ENCODE measurements around the gene LYRM9. TPM values are rescaled to one million over a fixed set of nuclear protein-coding genes. Genes with fewer than 3 reads are reported as not detected.
"Not testable (repeated sequence)": the region's sequence is repeated elsewhere in the genome, so short reads cannot be mapped to it uniquely, and the experiment has no call there.

The LYRM9 gene
- total RNA-seq, 1 donor from 2014 or later: 16.0 TPM

DNA sequence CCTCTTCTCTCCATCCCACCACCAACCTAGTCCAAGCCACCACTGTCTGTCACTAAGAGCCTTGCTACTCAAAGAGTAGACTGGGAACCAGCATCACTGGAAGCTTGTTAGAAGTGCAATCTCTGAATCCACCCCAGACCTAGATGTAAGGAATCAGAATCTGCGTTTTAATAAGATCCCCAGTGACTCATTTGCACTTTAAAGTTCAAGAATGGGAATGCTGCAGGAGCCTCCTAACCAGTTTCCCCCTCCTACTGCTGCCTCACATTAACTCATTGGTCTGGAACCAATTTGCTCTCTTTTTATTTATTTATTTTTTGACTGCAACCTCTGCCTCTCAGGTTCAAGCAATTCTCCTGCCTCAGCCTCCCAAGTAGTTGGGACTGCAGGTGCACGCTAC lies 19.8 kb upstream of the LYRM9 start:
- TF ChIP-seq EZH2 (IDR thresholded peaks at IDR 0.05) (no peak), EZH2phosphoT487 (IDR thresholded peaks at IDR 0.05) (no peak)
- TF ChIP-seq, protein P1, sequence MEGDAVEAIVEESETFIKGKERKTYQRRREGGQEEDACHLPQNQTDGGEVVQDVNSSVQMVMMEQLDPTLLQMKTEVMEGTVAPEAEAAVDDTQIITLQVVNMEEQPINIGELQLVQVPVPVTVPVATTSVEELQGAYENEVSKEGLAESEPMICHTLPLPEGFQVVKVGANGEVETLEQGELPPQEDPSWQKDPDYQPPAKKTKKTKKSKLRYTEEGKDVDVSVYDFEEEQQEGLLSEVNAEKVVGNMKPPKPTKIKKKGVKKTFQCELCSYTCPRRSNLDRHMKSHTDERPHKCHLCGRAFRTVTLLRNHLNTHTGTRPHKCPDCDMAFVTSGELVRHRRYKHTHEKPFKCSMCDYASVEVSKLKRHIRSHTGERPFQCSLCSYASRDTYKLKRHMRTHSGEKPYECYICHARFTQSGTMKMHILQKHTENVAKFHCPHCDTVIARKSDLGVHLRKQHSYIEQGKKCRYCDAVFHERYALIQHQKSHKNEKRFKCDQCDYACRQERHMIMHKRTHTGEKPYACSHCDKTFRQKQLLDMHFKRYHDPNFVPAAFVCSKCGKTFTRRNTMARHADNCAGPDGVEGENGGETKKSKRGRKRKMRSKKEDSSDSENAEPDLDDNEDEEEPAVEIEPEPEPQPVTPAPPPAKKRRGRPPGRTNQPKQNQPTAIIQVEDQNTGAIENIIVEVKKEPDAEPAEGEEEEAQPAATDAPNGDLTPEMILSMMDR (IDR thresholded peaks at IDR 0.05): no peak
- H3K27me3 ChIP-seq: peaks cover 63% of the 10 kb centered on the region

DNA sequence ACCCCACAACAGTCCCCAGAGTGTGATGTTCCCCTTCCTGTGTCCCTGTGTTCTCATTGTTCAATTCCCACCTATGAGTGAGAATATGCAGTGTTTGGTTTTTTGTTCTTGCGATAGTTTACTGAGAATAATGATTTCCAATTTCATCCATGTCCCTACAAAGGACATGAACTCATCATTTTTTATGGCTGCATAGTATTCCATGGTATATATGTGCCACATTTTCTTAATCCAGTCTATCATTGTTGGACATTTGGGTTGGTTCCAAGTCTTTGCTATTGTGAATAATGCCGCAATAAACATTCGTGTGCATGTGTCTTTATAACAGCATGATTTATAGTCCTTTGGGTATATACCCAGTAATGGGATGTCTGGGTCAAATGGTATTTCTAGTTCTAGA lies 19.1 kb upstream of the LYRM9 start:
- Mint-ChIP-seq H3K4me1 (peaks cover 19% of the 10 kb centered on the region), H3K27me3 (ENCODE audit: insufficient read depth, low read depth) (peaks cover 32% of the 10 kb centered on the region)
- not testable (repeated sequence) for H3K4me3 ChIP-seq; H3K4me2 ChIP-seq; H3K4me3 Mint-ChIP-seq; H2AFZ ChIP-seq (replicated peaks); H4K20me1 ChIP-seq (ENCODE audit: low read depth); H3K9me3 ChIP-seq (ENCODE audit: low read depth); DNase-seq (ENCODE audit: low spot score); H3K36me3 Mint-ChIP-seq; H3K27ac Mint-ChIP-seq; H3K79me2 ChIP-seq (ENCODE audit: low read depth); H3K9me3 Mint-ChIP-seq; H3K36me3 ChIP-seq; H3K27ac ChIP-seq; H3K9ac ChIP-seq
- Histone ChIP-seq H3F3A (ENCODE audit: low read depth) (peaks cover 11% of the 10 kb centered on the region), H3K27me3 (peaks cover 56% of the 10 kb centered on the region), H3K4me1 (peaks cover 11% of the 10 kb centered on the region)

More for the DNA sequence above, 19.8 kb upstream of the LYRM9 start:
- no peak overlapping the region for H3K4me3 ChIP-seq
- peaks cover 11% of the 10 kb centered on the region for H3F3A ChIP-seq (ENCODE audit: low read depth)
- H3K9ac ChIP-seq: no peak overlapping the region
- H3K4me2 ChIP-seq: no peak overlapping the region
- H3K4me1 Mint-ChIP-seq: peaks cover 17% of the 10 kb centered on the region
- no peak overlapping the region for H3K27ac ChIP-seq
- no peak overlapping the region for H2AFZ ChIP-seq (replicated peaks)
- no peak for DNase-seq (ENCODE audit: low spot score)
- no peaks in the 10 kb centered on the region for H3K9me3 Mint-ChIP-seq
- peaks cover 34% of the 10 kb centered on the region for H3K27me3 Mint-ChIP-seq (ENCODE audit: insufficient read depth, low read depth)
- H3K36me3 ChIP-seq: no peaks in the 10 kb centered on the region
- H3K27ac Mint-ChIP-seq: no peak overlapping the region
- no peaks in the 10 kb centered on the region for H3K79me2 ChIP-seq (ENCODE audit: low read depth)
- H3K9me3 ChIP-seq (ENCODE audit: low read depth): no peaks in the 10 kb centered on the region
- H3K4me1 ChIP-seq: peaks cover 11% of the 10 kb centered on the region
- H4K20me1 ChIP-seq (ENCODE audit: low read depth): no peaks in the 10 kb centered on the region
- H3K36me3 Mint-ChIP-seq: no peaks in the 10 kb centered on the region
- peak overlapping the region; percentile 15 for H3K4me3 Mint-ChIP-seq

- Mint-ChIP-seq H3K36me3 (no peaks in the 10 kb centered on the region), H3K4me1 (peaks cover 21% of the 10 kb centered on the region), H3K4me3 (no peak overlapping the region), H3K9me3 (no peaks in the 10 kb centered on the region), H3K27ac (no peak overlapping the region), H3K27me3 (ENCODE audit: insufficient read depth, low read depth) (peaks cover 15% of the 10 kb centered on the region)
- DNase-seq (ENCODE audit: low spot score): no peak
- Histone ChIP-seq H3K9ac (no peak overlapping the region), H3F3A (ENCODE audit: low read depth) (peaks cover 4% of the 10 kb centered on the region), H2AFZ (replicated peaks) (no peak overlapping the region), H3K27me3 (peaks cover 18% of the 10 kb centered on the region), H3K27ac (no peak overlapping the region), H4K20me1 (ENCODE audit: low read depth) (no peaks in the 10 kb centered on the region), H3K4me2 (no peak overlapping the region), H3K4me1 (peaks cover 17% of the 10 kb centered on the region), H3K9me3 (ENCODE audit: low read depth) (no peaks in the 10 kb centered on the region), H3K79me2 (ENCODE audit: low read depth) (no peaks in the 10 kb centered on the region), H3K36me3 (no peaks in the 10 kb centered on the region), H3K4me3 (no peak overlapping the region)
- TF ChIP-seq, protein P1 (IDR thresholded peaks at IDR 0.05): peak; percentile 22
- TF ChIP-seq EZH2phosphoT487 (IDR thresholded peaks at IDR 0.05) (no peak), EZH2 (IDR thresholded peaks at IDR 0.05) (no peak)
Observed at GRCh38 chr17:27907976-27908558, 14.9 kb upstream of the LYRM9 start.

GRCh38 chr17:27906623-27907022 lies 13.5 kb upstream of the LYRM9 start:
- H3K27me3 Mint-ChIP-seq (ENCODE audit: insufficient read depth, low read depth): peaks cover 7% of the 10 kb centered on the region
- Histone ChIP-seq H2AFZ (replicated peaks) (no peak overlapping the region), H3K9me3 (ENCODE audit: low read depth) (no peaks in the 10 kb centered on the region), H3K27me3 (peaks cover 13% of the 10 kb centered on the region), H3K79me2 (ENCODE audit: low read depth) (no peaks in the 10 kb centered on the region), H3K4me1 (peaks cover 17% of the 10 kb centered on the region), H3K9ac (no peak overlapping the region), H4K20me1 (ENCODE audit: low read depth) (no peaks in the 10 kb centered on the region), H3K4me2 (peak overlapping the region; percentile 3), H3F3A (ENCODE audit: low read depth) (peaks cover 4% of the 10 kb centered on the region), H3K4me3 (no peak overlapping the region), H3K27ac (no peak overlapping the region), H3K36me3 (no peaks in the 10 kb centered on the region)
- no peak for DNase-seq (ENCODE audit: low spot score)
- no peak overlapping the region for H3K4me3 Mint-ChIP-seq
- H3K9me3 Mint-ChIP-seq: no peaks in the 10 kb centered on the region
- H3K4me1 Mint-ChIP-seq: peaks cover 18% of the 10 kb centered on the region
- H3K27ac Mint-ChIP-seq: no peak overlapping the region
- H3K36me3 Mint-ChIP-seq: no peaks in the 10 kb centered on the region
- TF ChIP-seq, protein P1 (IDR thresholded peaks at IDR 0.05): no peak
- TF ChIP-seq EZH2phosphoT487 (IDR thresholded peaks at IDR 0.05) (no peak), EZH2 (IDR thresholded peaks at IDR 0.05) (no peak)
